AG04450 (cell line): Measurements from ENCODE around the gene GALNT12. TPM values are rescaled to one million over a fixed set of nuclear protein-coding genes. Genes with fewer than 3 reads are reported as not detected.

ENCODE experiments used
- CTCF ChIA-PET: fragments of 300-600, 350-600 bp; formaldehyde crosslinking; extraction: SDS; loops from one replicate; lab custom pipeline; 2022; ENCODE audit warnings: antibody characterized with exemption, inconsistent platforms; lab: Charles Lee
- POLR2A ChIA-PET: fragments of 350-600 bp; formaldehyde crosslinking; extraction: SDS; loops from one replicate; lab custom pipeline; 2021; ENCODE audit warnings: antibody characterized with exemption, inconsistent platforms; lab: Yijun Ruan, JAX
- DNase-seq: peaks from one replicate; pipeline ENCODE4 v3.0.0-alpha.2; 2011; ENCODE audit warnings: low read depth, low spot score
- H3K27ac ChIP-seq: one replicate; pipeline ENCODE4 v1.5.1; 2012; ENCODE audit warnings: low read depth, low read length, control low read depth
- H3K27me3 ChIP-seq: one replicate; pipeline ENCODE4 v1.6.0; 2012; ENCODE audit warnings: low read length; ENCODE audit not compliant: control insufficient read depth, insufficient read depth
- H3K4me3 ChIP-seq: 2 replicates; pipeline ENCODE4 v1.5.1; 2011; ENCODE audit warnings: mild to moderate bottlenecking, low read depth, low read length, control low read depth
- H3K9me3 ChIP-seq: 2 replicates; pipeline ENCODE4 v1.5.1; 2012; ENCODE audit warnings: low read length; ENCODE audit not compliant: control insufficient read depth, insufficient read depth
- polyA plus RNA-seq: library from polyadenylated mRNA; depleted of rRNA; stranded (reverse); fragments of >200 nt; gene quantifications from 2 replicates; pipeline ENCODE4 v1.2.3, GENCODE V29; 2011
- TF ChIP-seq, protein P1 (sequence below): IDR thresholded peaks from 2 replicates; pipeline ENCODE4 v1.5.1; 2011; ENCODE audit warnings: low read depth, low read length, control low read depth, inconsistent platforms

Gene GALNT12
- polyA plus RNA-seq, 1 experiment: 4.2 TPM

- TF ChIP-seq, protein P1, sequence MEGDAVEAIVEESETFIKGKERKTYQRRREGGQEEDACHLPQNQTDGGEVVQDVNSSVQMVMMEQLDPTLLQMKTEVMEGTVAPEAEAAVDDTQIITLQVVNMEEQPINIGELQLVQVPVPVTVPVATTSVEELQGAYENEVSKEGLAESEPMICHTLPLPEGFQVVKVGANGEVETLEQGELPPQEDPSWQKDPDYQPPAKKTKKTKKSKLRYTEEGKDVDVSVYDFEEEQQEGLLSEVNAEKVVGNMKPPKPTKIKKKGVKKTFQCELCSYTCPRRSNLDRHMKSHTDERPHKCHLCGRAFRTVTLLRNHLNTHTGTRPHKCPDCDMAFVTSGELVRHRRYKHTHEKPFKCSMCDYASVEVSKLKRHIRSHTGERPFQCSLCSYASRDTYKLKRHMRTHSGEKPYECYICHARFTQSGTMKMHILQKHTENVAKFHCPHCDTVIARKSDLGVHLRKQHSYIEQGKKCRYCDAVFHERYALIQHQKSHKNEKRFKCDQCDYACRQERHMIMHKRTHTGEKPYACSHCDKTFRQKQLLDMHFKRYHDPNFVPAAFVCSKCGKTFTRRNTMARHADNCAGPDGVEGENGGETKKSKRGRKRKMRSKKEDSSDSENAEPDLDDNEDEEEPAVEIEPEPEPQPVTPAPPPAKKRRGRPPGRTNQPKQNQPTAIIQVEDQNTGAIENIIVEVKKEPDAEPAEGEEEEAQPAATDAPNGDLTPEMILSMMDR: no peak
Observed at GRCh38 chr9:98766586-98766985, 40.9 kb upstream of the GALNT12 start.

DNA sequence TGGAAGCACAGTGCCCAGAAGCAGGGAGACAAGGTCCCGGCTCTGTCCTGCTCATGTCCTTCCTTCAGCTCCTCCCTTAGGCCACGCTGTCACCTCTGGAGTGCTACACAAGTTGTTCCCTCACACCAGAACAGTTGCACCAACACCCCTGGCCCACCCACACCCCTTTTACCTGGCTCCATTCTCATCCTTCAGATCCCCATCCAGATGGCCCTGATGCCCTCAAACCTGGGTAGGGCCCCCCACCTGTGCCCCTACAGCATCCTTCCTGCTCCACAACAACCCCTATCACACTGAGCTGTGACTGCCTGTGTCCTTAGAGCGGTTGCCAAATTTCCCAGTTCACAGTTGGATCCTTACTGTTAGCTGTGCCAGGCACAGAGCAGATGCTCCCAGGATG, 40.3 kb upstream of the GALNT12 start:
- Histone ChIP-seq H3K27ac (no peak overlapping the region), H3K27me3 (no peaks in the 10 kb centered on the region), H3K9me3 (peaks cover 4% of the 10 kb centered on the region; the same call in 1 of the 2 replicates), H3K4me3 (no peak overlapping the region)
- ChIA-PET CTCF (interaction anchor here (0.8 to 3.6 kb wide), 2 partner anchors 8 to 452 kb away, joined by 3 to 42 read pairs; no protein-coding TSS in a partner anchor), POLR2A (no interaction called here)
- TF ChIP-seq, protein P1: no peak
- DNase-seq: no peak

More at GRCh38 chr9:98766586-98766985, 40.9 kb upstream of the GALNT12 start:
- H3K27me3 ChIP-seq: no peaks in the 10 kb centered on the region
- H3K9me3 ChIP-seq: peaks cover 4% of the 10 kb centered on the region; the same call in 1 of the 2 replicates
- H3K4me3 ChIP-seq: no peak overlapping the region
- no peak for DNase-seq
- CTCF ChIA-PET: interaction anchor here (0.8 to 3.6 kb wide), 2 partner anchors 9 to 451 kb away, joined by 3 to 42 read pairs; no protein-coding TSS in a partner anchor
- H3K27ac ChIP-seq: no peak overlapping the region
- POLR2A ChIA-PET: no interaction called here

DNA sequence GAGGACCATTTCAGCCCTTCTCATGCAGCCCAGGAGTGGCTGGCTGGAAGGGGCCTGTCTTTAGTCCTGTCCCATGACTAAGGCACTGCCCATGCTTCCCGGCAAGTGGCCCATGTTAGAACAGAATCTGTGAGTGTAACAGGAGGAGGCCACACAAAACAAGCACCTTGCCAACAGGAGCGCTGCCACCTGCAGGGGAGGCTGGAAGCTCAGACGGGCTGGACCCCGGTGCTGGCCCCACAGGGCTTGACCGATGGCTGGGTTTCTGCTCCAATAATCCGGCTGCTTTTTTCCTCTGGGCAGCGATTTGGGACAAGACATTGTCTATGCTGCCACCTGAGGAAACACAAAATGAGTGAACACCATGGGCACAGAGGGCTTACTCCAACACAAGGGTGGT, 39.6 kb upstream of the GALNT12 start:
- H3K4me3 ChIP-seq: no peak overlapping the region
- peaks cover 4% of the 10 kb centered on the region; the same call in 1 of the 2 replicates for H3K9me3 ChIP-seq
- CTCF ChIA-PET: interaction anchor here (3.6 kb wide), 1 partner anchor 8 kb away, joined by 42 read pairs; no protein-coding TSS in a partner anchor
- POLR2A ChIA-PET: no interaction called here
- no peak for DNase-seq
- TF ChIP-seq, protein P1: no peak
- H3K27me3 ChIP-seq: no peaks in the 10 kb centered on the region
- H3K27ac ChIP-seq: no peak overlapping the region

DNA sequence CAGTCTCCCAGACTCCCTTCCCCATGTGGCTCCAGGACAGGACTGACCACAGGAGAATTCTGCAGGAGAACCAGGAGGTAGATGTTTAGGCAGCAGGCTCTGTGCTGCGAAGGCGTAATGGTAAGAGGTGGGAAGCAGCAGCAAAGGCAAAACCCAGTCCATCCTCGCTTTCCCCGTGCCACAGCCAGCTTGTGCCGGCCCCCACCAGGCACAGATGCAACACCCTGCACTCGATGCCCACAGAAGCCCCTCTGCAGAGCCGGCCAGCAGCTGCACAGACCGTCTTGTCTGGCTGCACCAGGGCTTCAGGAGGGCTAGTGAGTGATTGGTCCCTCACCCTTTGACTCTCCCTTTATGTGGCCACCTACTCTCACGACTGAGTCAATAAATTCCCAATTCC, 39.1 kb upstream of the GALNT12 start:
- no peak for DNase-seq
- H3K27ac ChIP-seq: no peak overlapping the region
- POLR2A ChIA-PET: no interaction called here
- no peaks in the 10 kb centered on the region for H3K27me3 ChIP-seq
- H3K4me3 ChIP-seq: no peak overlapping the region
- TF ChIP-seq, protein P1: no peak
- CTCF ChIA-PET: no interaction called here
- H3K9me3 ChIP-seq: peaks cover 4% of the 10 kb centered on the region; the same call in 1 of the 2 replicates

DNA sequence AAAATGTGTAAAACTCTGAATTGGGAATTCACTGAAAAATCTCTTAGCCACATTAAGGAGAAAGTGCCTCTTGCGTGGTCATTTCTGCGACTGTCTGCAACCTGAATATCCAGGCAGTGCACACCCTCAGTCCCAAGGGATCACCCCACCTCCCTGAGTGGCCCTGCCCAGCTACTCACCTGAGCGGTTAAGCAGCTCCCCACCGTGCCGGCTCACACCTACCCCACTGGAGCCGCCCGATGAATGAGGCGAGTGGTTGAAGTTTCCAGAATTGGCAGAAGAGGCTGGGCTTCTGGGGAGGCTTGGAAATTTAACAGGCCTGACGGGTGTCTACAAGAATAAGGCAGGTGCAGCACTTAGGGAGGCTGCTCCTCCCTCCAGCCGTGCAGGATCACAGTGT, 36.8 kb upstream of the GALNT12 start:
- no peak for DNase-seq
- Histone ChIP-seq H3K9me3 (peaks cover 4% of the 10 kb centered on the region; the same call in 1 of the 2 replicates), H3K27ac (no peak overlapping the region), H3K27me3 (no peaks in the 10 kb centered on the region), H3K4me3 (no peak overlapping the region)
- TF ChIP-seq, protein P1: no peak
- CTCF ChIA-PET: no interaction called here
- POLR2A ChIA-PET: no interaction called here
